AG04449 (cell line): ENCODE data around the gene ADAMTSL1.

Experiments
- CTCF ChIA-PET: fragments of 350-600 bp; formaldehyde crosslinking; extraction: SDS; loops from one replicate; lab custom pipeline; 2021; ENCODE audit warnings: antibody characterized with exemption; lab: Yijun Ruan, JAX
- POLR2A ChIA-PET: fragments of 400-600, 350-600 bp; formaldehyde crosslinking; extraction: SDS; loops from one replicate; lab custom pipeline; 2020; ENCODE audit warnings: antibody characterized with exemption, inconsistent platforms; lab: Yijun Ruan, JAX
- DNase-seq: peaks from one replicate; pipeline ENCODE4 v3.0.0-alpha.2; 2010; ENCODE audit warnings: low read depth, low spot score
- H3K4me3 ChIP-seq: 2 replicates; pipeline ENCODE4 v1.5.1; 2011; ENCODE audit warnings: low read depth, mild to moderate bottlenecking, control low read depth, low read length
- CTCF ChIP-seq: IDR thresholded peaks from one replicate; pipeline ENCODE4 v1.5.1; 2011; ENCODE audit warnings: mild to moderate bottlenecking, moderate library complexity, low read length, control low read depth, inconsistent platforms; ENCODE audit not compliant: insufficient read depth; ENCODE audit errors: missing control alignments

ADAMTSL1 gene

GRCh38 chr9:18488886-18489285 is 14.9 kb downstream of the ADAMTSL1 start:
- TF ChIP-seq CTCF, result no peak
- ChIA-PET CTCF (interaction anchor here (1.0 kb wide), 1 partner anchor 10 kb away, joined by 3 read pairs; no protein-coding TSS in a partner anchor), POLR2A (interaction anchor here (1.1 to 2.7 kb wide), 2 partner anchors 9 to 178 kb away, joined by 4 to 32 read pairs; no protein-coding TSS in a partner anchor)
- H3K4me3 ChIP-seq, result no peak overlapping the region
- no peak for DNase-seq

GRCh38 chr9:18489861-18490260 is 15.9 kb downstream of the ADAMTSL1 start:
- POLR2A ChIA-PET, result interaction anchor here (1.1 to 2.7 kb wide), 6 partner anchors 10 to 177 kb away, joined by 3 to 32 read pairs (median 6); partner anchors contain the start of gene ADAMTSL1
- peak overlapping the region; percentile 28; the same call in 1 of the 2 replicates for H3K4me3 ChIP-seq

GRCh38 chr9:18490641-18491370 is 16.9 kb downstream of the ADAMTSL1 start:
- POLR2A ChIA-PET, result interaction anchor here (1.2 to 2.7 kb wide), 6 partner anchors 11 to 53 kb away, joined by 3 to 32 read pairs (median 6); partner anchors contain the start of gene ADAMTSL1
- CTCF ChIA-PET, result interaction anchor here (0.8 to 3.4 kb wide), 4 partner anchors 9 to 235 kb away, joined by 3 to 14 read pairs (median 6); no protein-coding TSS in a partner anchor
- TF ChIP-seq CTCF, result no peak
- peak overlapping the region; percentile 9 for H3K4me3 ChIP-seq
- peak; percentile 98 for DNase-seq

More at GRCh38 chr9:18489861-18490260, 15.9 kb downstream of the ADAMTSL1 start:
- TF ChIP-seq CTCF, result no peak
- CTCF ChIA-PET, result interaction anchor here (0.8 to 3.4 kb wide), 4 partner anchors 9 to 234 kb away, joined by 3 to 14 read pairs (median 6); no protein-coding TSS in a partner anchor
- no peak for DNase-seq

GRCh38 chr9:18492612-18493011 is 18.7 kb downstream of the ADAMTSL1 start:
- POLR2A ChIA-PET, result interaction anchor here (1.1 kb wide), 1 partner anchor 14 kb away, joined by 3 read pairs; no protein-coding TSS in a partner anchor
- no peak for TF ChIP-seq CTCF
- CTCF ChIA-PET, result interaction anchor here (1.0 to 3.4 kb wide), 3 partner anchors 15 to 237 kb away, joined by 3 to 14 read pairs (median 3); no protein-coding TSS in a partner anchor
- no peak for DNase-seq
- H3K4me3 ChIP-seq, result no peak overlapping the region

GRCh38 chr9:18493451-18493993 is 19.6 kb downstream of the ADAMTSL1 start:
- ChIA-PET POLR2A (interaction anchor here (0.8 kb wide), 1 partner anchor 14 kb away, joined by 3 read pairs; no protein-coding TSS in a partner anchor), CTCF (interaction anchor here (0.6 kb wide), 1 partner anchor 238 kb away, joined by 5 read pairs; no protein-coding TSS in a partner anchor)
- no peak overlapping the region for H3K4me3 ChIP-seq
- TF ChIP-seq CTCF, result no peak
- no peak for DNase-seq
